HepG2 (cell line): ENCODE results near the gene FKBP8. TPM values are rescaled to one million over a fixed set of nuclear protein-coding genes. Genes with fewer than 3 reads are reported as not detected.

ENCODE experiments used
- CHD4 ChIP-seq: fragments of 200-600 bp; sonication (generic); IDR thresholded peaks from 2 replicates; pipeline ENCODE4 v1.7.0; 2017; ENCODE audit warnings: mild to moderate bottlenecking, low read length, borderline replicate concordance
- FOXP4 ChIP-seq: sonication (generic); formaldehyde crosslinking; IDR thresholded peaks from 2 replicates; pipeline ENCODE4 v1.4.0; 2020; ENCODE audit warnings: missing genetic modification reagents
- NRL ChIP-seq: sonication (generic); formaldehyde crosslinking; IDR thresholded peaks from 2 replicates; pipeline ENCODE4 v1.5.0; 2020; ENCODE audit warnings: missing genetic modification reagents, mild to moderate bottlenecking, moderate library complexity, borderline replicate concordance
- SNAPC2 ChIP-seq: sonication (generic); formaldehyde crosslinking; IDR thresholded peaks from 2 replicates; pipeline ENCODE4 v1.8.1; 2022; ENCODE audit warnings: mild to moderate bottlenecking, missing genetic modification reagents
- TFDP1 ChIP-seq: IDR thresholded peaks from 2 replicates; pipeline ENCODE4 v1.6.1; 2016; ENCODE audit warnings: missing compliant biosample characterization, missing genetic modification reagents, borderline replicate concordance
- ZFP36L1 ChIP-seq: sonication (generic); formaldehyde crosslinking; IDR thresholded peaks from 2 replicates; pipeline ENCODE4 v1.8.0; 2022; ENCODE audit warnings: mild to moderate bottlenecking, missing genetic modification reagents, moderate library complexity
- ZNF143 ChIP-seq: sonication (generic); formaldehyde crosslinking; IDR thresholded peaks from 2 replicates; pipeline ENCODE4 v1.4.0; 2020; ENCODE audit warnings: missing genetic modification reagents
- ZNF18 ChIP-seq: sonication (generic); formaldehyde crosslinking; IDR thresholded peaks from 2 replicates; pipeline ENCODE4 v1.8.0; 2022; ENCODE audit warnings: mild to moderate bottlenecking, missing genetic modification reagents; ENCODE audit not compliant: insufficient replicate concordance
- ZNF615 ChIP-seq: sonication (generic); formaldehyde crosslinking; IDR thresholded peaks from 2 replicates; pipeline ENCODE4 v1.5.0; 2020; ENCODE audit warnings: mild to moderate bottlenecking, missing genetic modification reagents, borderline replicate concordance
- polyA plus RNA-seq, 8 experiments: library from polyadenylated mRNA; depleted of rRNA in 3 of 8; stranded (reverse) in 7 of 8; unstranded in 1 of 8; fragments of >200 nt; fragmentation: Illumina TruSeq in 4 of 8; extraction: Trizol in 4 of 8; gene quantifications; 2 replicates each; pipeline versions ENCODE4 v1.2.1 to v1.2.3, GENCODE V29; 2011 to 2016; ENCODE audit warnings: low read depth in 4 of 8, missing spikeins in 1 of 8, mixed read lengths in 1 of 8; ENCODE audit not compliant: insufficient read depth in 1 of 8
- total RNA-seq, 5 experiments: library from RNA; depleted of rRNA; stranded (reverse); fragments of >200 nt; fragmentation: Illumina TruSeq; extraction: Trizol; gene quantifications; 2 replicates each; pipeline ENCODE4 v1.2.3, GENCODE V29; 2016; ENCODE audit warnings: low read depth in 1 of 5

The FKBP8 gene
- total and polyA plus RNA-seq, 2 of the 13 experiments (the other 11 are each of a cell fraction or from before 2014, with no cell fraction given) = 81.7 to 93.9 TPM

GRCh38 chr19:18522862-18523440 is 20.4 kb downstream of the FKBP8 start (continued):
- TF ChIP-seq ZNF18 (CRISPR knock-in tag) = peak; percentile 41
- peak; percentile 44; the same call in 1 of the 2 replicates for TF ChIP-seq FOXP4 (CRISPR knock-in tag)
- peak; percentile 8; the same call in 1 of the 2 replicates for TF ChIP-seq SNAPC2 (CRISPR knock-in tag)
- TF ChIP-seq ZNF615 (CRISPR knock-in tag) = 0 out of 2 replicates have a peak, but pooled peaks have one; percentile 34
- 0 out of 2 replicates have a peak, but pooled peaks have one; percentile 71 for TF ChIP-seq CHD4
- TF ChIP-seq ZFP36L1 (CRISPR knock-in tag) = 0 out of 2 replicates have a peak, but pooled peaks have one; percentile 18
- peak; percentile 59 for TF ChIP-seq ZNF143 (CRISPR knock-in tag)
- TF ChIP-seq NRL (CRISPR knock-in tag) = 0 out of 2 replicates have a peak, but pooled peaks have one; percentile 22
- peak; percentile 5; the same call in 1 of the 2 replicates for TF ChIP-seq TFDP1 (CRISPR knock-in tag)
